Measurements from ENCODE around the gene POLE3.
A peak's percentile ranks its signal among the peaks of the same experiment; 100 is the strongest.

The POLE3 gene

GRCh38 chr9:113373676-113374392, 36.6 kb downstream of the POLE3 start:
- Histone ChIP-seq H4K20me1 (ENCODE audit: insufficient read depth, low read length) (no peaks in the 10 kb centered on the region), H3K4me3 (ENCODE audit: low read length) (no peak overlapping the region), H3K9me2 (replicated peaks; ENCODE audit: insufficient read depth, low read length) (no peaks in the 10 kb centered on the region), H3K79me2 (ENCODE audit: low read length) (peaks cover 24% of the 10 kb centered on the region), H3F3A (ENCODE audit: insufficient read depth, low read length) (peaks cover 20% of the 10 kb centered on the region), H2AFZ (ENCODE audit: low read length) (no peak overlapping the region), H3K4me2 (ENCODE audit: low read depth, low read length) (peak overlapping the region; percentile 33; the same call in 1 of the 2 replicates), H3K4me1 (ENCODE audit: low read length) (peaks cover 15% of the 10 kb centered on the region), H3K27me3 (replicated peaks; ENCODE audit: insufficient read depth, low read length) (no peaks in the 10 kb centered on the region), H3K36me3 (replicated peaks; ENCODE audit: insufficient read depth, low read length) (no peaks in the 10 kb centered on the region), H3K9me3 (replicated peaks; ENCODE audit: insufficient read depth, low read length) (no peaks in the 10 kb centered on the region), H3K27ac (ENCODE audit: low read length) (peak overlapping the region; percentile 35; the same call in 1 of the 2 replicates), H3K9ac (ENCODE audit: low read length) (no peak overlapping the region)
- TF ChIP-seq, protein P1, sequence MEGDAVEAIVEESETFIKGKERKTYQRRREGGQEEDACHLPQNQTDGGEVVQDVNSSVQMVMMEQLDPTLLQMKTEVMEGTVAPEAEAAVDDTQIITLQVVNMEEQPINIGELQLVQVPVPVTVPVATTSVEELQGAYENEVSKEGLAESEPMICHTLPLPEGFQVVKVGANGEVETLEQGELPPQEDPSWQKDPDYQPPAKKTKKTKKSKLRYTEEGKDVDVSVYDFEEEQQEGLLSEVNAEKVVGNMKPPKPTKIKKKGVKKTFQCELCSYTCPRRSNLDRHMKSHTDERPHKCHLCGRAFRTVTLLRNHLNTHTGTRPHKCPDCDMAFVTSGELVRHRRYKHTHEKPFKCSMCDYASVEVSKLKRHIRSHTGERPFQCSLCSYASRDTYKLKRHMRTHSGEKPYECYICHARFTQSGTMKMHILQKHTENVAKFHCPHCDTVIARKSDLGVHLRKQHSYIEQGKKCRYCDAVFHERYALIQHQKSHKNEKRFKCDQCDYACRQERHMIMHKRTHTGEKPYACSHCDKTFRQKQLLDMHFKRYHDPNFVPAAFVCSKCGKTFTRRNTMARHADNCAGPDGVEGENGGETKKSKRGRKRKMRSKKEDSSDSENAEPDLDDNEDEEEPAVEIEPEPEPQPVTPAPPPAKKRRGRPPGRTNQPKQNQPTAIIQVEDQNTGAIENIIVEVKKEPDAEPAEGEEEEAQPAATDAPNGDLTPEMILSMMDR (IDR thresholded peaks at IDR 0.05; ENCODE audit: low read length) = no peak
- no peak for TF ChIP-seq EZH2 (optimal IDR thresholded peaks at IDR 0.05; ENCODE audit: low read depth, low read length)
- no peak for TF ChIP-seq EZH2phosphoT487 (IDR thresholded peaks at IDR 0.05; ENCODE audit: low read length)
- no peak for DNase-seq

GRCh38 chr9:113373256-113373655, 37.2 kb downstream of the POLE3 start:
- no peak overlapping the region for H3K4me3 ChIP-seq (ENCODE audit: low read length)
- no peak overlapping the region for H2AFZ ChIP-seq (ENCODE audit: low read length)
- H3K4me2 ChIP-seq (ENCODE audit: low read depth, low read length) = peak overlapping the region; percentile 33; the same call in 1 of the 2 replicates
- H3K27ac ChIP-seq (ENCODE audit: low read length) = peak overlapping the region; percentile 35; the same call in 1 of the 2 replicates
- H3K9me3 ChIP-seq (replicated peaks; ENCODE audit: insufficient read depth, low read length) = no peaks in the 10 kb centered on the region
- H3F3A ChIP-seq (ENCODE audit: insufficient read depth, low read length) = peaks cover 20% of the 10 kb centered on the region
- DNase-seq = no peak
- H3K9ac ChIP-seq (ENCODE audit: low read length) = no peak overlapping the region
- H3K27me3 ChIP-seq (replicated peaks; ENCODE audit: insufficient read depth, low read length) = no peaks in the 10 kb centered on the region
- no peaks in the 10 kb centered on the region for H3K36me3 ChIP-seq (replicated peaks; ENCODE audit: insufficient read depth, low read length)
- H4K20me1 ChIP-seq (ENCODE audit: insufficient read depth, low read length) = no peaks in the 10 kb centered on the region
- H3K79me2 ChIP-seq (ENCODE audit: low read length) = peaks cover 24% of the 10 kb centered on the region
- TF ChIP-seq EZH2phosphoT487 (IDR thresholded peaks at IDR 0.05; ENCODE audit: low read length) = no peak
- TF ChIP-seq, protein P1 (IDR thresholded peaks at IDR 0.05; ENCODE audit: low read length) = no peak
- TF ChIP-seq EZH2 (optimal IDR thresholded peaks at IDR 0.05; ENCODE audit: low read depth, low read length) = no peak
- no peaks in the 10 kb centered on the region for H3K9me2 ChIP-seq (replicated peaks; ENCODE audit: insufficient read depth, low read length)
- peaks cover 15% of the 10 kb centered on the region for H3K4me1 ChIP-seq (ENCODE audit: low read length)

- no peak for TF ChIP-seq EZH2phosphoT487 (IDR thresholded peaks at IDR 0.05; ENCODE audit: low read length)
- TF ChIP-seq EZH2 (optimal IDR thresholded peaks at IDR 0.05; ENCODE audit: low read depth, low read length) = no peak
- TF ChIP-seq, protein P1 (IDR thresholded peaks at IDR 0.05; ENCODE audit: low read length) = no peak
- no peak overlapping the region for H3K27ac ChIP-seq (ENCODE audit: low read length)
These were observed 38.4 kb downstream of the POLE3 start for GRCh38 chr9:113372059-113372458.

More at GRCh38 chr9:113372059-113372458, 38.4 kb downstream of the POLE3 start:
- Histone ChIP-seq H3K36me3 (replicated peaks; ENCODE audit: insufficient read depth, low read length) (no peaks in the 10 kb centered on the region), H3K27me3 (replicated peaks; ENCODE audit: insufficient read depth, low read length) (no peaks in the 10 kb centered on the region), H3K9me2 (replicated peaks; ENCODE audit: insufficient read depth, low read length) (no peaks in the 10 kb centered on the region), H2AFZ (ENCODE audit: low read length) (no peak overlapping the region), H3K4me2 (ENCODE audit: low read depth, low read length) (no peak overlapping the region), H3K9me3 (replicated peaks; ENCODE audit: insufficient read depth, low read length) (no peaks in the 10 kb centered on the region), H3F3A (ENCODE audit: insufficient read depth, low read length) (peaks cover 20% of the 10 kb centered on the region), H3K4me1 (ENCODE audit: low read length) (peaks cover 15% of the 10 kb centered on the region), H3K4me3 (ENCODE audit: low read length) (no peak overlapping the region), H3K9ac (ENCODE audit: low read length) (no peak overlapping the region), H4K20me1 (ENCODE audit: insufficient read depth, low read length) (no peaks in the 10 kb centered on the region), H3K79me2 (ENCODE audit: low read length) (peaks cover 24% of the 10 kb centered on the region)
- DNase-seq = no peak

All from MM.1S (cell line).